K562 (cell line): ENCODE data around the gene SLC66A2. TPM values are rescaled to one million over a fixed set of nuclear protein-coding genes. Genes with fewer than 3 reads are reported as not detected.

Experiments
- CHD1 ChIP-seq: fragments of 200-600 bp; sonication (generic); IDR thresholded peaks from one replicate; pipeline ENCODE4 v1.6.1; 2012; ENCODE audit warnings: mild to moderate bottlenecking, moderate library complexity, low read length, inconsistent platforms
- HINFP ChIP-seq: fragments of 450-650 bp; conservative IDR thresholded peaks from 2 replicates; pipeline ENCODE4 v1.6.1; 2016; ENCODE audit warnings: missing genetic modification characterization, low read depth, mild to moderate bottlenecking, control low read depth, missing compliant biosample characterization
- HMG20A ChIP-seq: fragments of 450-650 bp; formaldehyde crosslinking; conservative IDR thresholded peaks from 2 replicates; pipeline ENCODE4 v1.4.0; 2020; ENCODE audit warnings: mild to moderate bottlenecking, mixed read lengths
- MBD1 ChIP-seq: fragments of 250-450 bp; sonication (Bioruptor Pico); IDR thresholded peaks from 2 replicates; pipeline ENCODE4 v1.8.0; 2022; ENCODE audit warnings: inconsistent platforms
- TCF7L2 ChIP-seq: fragments of 150-350 bp; IDR thresholded peaks from 2 replicates; pipeline ENCODE4 v1.6.1; 2016; ENCODE audit warnings: low read depth, mild to moderate bottlenecking, low read length, moderate library complexity
- ZBTB9 ChIP-seq: fragments of 450-650 bp; formaldehyde crosslinking; IDR thresholded peaks from 2 replicates; pipeline ENCODE4 v1.4.0; 2020; ENCODE audit warnings: mild to moderate bottlenecking, moderate library complexity
- ZNF165 ChIP-seq: fragments of 250-450 bp; sonication (Bioruptor Pico); IDR thresholded peaks from 2 replicates; pipeline ENCODE4 v1.4.0; 2020; ENCODE audit warnings: borderline replicate concordance
- ZNF407 ChIP-seq: fragments of 450-650 bp; IDR thresholded peaks from 2 replicates; pipeline ENCODE4 v1.6.1; 2016; ENCODE audit warnings: low read depth
- ZNF449 ChIP-seq: fragments of 250-450 bp; sonication (Bioruptor Pico); IDR thresholded peaks from 2 replicates; pipeline ENCODE4 v1.8.0; 2022; ENCODE audit warnings: moderate library complexity, mild to moderate bottlenecking, inconsistent platforms
- ZSCAN29 ChIP-seq: fragments of 450-650 bp; IDR thresholded peaks from 2 replicates; pipeline ENCODE4 v1.6.1; 2017
- polyA plus RNA-seq, 8 experiments: library from polyadenylated mRNA; depleted of rRNA in 4 of 8; stranded (reverse) in 5 of 8; unstranded in 3 of 8; fragments of >200 nt; fragmentation: Nextera tagmentation in 2 of 8; fragmentation: Illumina TruSeq in 1 of 8; extraction: Ambion mirVana in 2 of 8; extraction: Trizol in 1 of 8; gene quantifications; 2 replicates each; pipeline versions ENCODE4 v1.2.1 to v1.2.3, GENCODE V29; 2011 to 2014; ENCODE audit warnings: inconsistent platforms in 1 of 8, missing spikeins in 1 of 8
- total RNA-seq, 7 experiments: library from RNA; depleted of rRNA in 6 of 7; stranded (reverse); fragments of >200 nt in 6 of 7; fragmentation: Illumina TruSeq in 2 of 7; extraction: Trizol in 2 of 7; gene quantifications; 2 replicates each; pipeline versions ENCODE4 v1.2.1 to v1.2.3, GENCODE V29; 2011 to 2021; ENCODE audit warnings: low replicate concordance in 1 of 7

Gene SLC66A2
- total and polyA plus RNA-seq, 9 of the 15 experiments (the other 6 are each of a cell fraction or from before 2014, with no cell fraction given): 0.25 to 17.5 (median 5.6) TPM

GRCh38 chr18:79884963-79885728, 66.3 kb downstream of the SLC66A2 start (continued):
- TF ChIP-seq ZNF407 (no peak), MBD1 (no peak), ZNF449 (CRISPR knock-in tag) (no peak), ZBTB9 (CRISPR knock-in tag) (no peak), CHD1 (no peak), HINFP (tag) (no peak), ZSCAN29 (no peak), TCF7L2 (no peak), ZNF165 (CRISPR knock-in tag) (no peak), HMG20A (CRISPR knock-in tag) (no peak)
